ENCODE measurements around the gene TCF7L2.

DNA sequence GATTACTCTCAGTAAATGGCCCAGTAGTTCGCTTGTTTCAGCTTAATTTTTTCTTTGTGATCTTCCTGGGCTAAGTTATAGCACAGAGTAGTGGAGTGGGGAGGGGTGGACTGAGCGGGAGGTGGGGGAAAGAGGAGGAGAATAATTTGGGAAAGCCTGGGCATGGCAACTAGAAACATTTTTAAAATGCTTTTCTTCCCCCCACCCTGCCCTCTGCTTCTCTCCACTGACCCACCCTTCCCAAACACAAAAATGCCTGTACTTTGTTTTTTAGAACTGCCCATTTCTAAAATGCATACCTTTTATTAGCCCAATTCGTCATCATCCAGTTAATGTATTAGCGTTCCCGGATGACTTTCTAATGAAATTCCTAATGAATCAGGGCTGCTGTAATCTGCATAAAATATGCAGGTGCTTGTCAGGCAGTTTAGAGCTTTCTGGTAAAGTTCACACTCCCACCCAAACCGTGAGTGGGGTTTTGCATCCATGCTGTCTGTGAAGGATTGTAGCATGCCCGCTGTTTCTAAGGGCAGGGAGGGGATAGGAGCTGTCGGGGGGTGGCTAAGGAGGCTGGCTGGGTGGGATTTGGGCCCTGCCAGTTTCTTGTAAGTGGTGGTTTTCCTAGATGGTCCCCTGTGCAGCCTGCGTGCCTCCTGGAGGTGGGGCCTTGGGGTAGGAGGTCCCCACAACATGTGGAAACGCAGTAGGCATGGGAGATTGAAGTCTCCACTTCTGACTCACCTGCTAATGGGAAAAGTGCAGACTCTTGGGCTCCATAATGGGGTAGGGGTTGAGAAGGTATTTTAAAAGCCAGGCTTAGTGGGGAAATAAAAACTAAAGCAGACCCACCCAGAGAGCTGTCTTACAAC, 190.3 kb downstream of the TCF7L2 start:
- TF ChIP-seq, protein P1, sequence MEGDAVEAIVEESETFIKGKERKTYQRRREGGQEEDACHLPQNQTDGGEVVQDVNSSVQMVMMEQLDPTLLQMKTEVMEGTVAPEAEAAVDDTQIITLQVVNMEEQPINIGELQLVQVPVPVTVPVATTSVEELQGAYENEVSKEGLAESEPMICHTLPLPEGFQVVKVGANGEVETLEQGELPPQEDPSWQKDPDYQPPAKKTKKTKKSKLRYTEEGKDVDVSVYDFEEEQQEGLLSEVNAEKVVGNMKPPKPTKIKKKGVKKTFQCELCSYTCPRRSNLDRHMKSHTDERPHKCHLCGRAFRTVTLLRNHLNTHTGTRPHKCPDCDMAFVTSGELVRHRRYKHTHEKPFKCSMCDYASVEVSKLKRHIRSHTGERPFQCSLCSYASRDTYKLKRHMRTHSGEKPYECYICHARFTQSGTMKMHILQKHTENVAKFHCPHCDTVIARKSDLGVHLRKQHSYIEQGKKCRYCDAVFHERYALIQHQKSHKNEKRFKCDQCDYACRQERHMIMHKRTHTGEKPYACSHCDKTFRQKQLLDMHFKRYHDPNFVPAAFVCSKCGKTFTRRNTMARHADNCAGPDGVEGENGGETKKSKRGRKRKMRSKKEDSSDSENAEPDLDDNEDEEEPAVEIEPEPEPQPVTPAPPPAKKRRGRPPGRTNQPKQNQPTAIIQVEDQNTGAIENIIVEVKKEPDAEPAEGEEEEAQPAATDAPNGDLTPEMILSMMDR (IDR thresholded peaks at IDR 0.05) = no peak
- TF ChIP-seq POLR2A (IDR thresholded peaks at IDR 0.05) = no peak

Measured in body of pancreas (tissue), 4 donors.